ENCODE measurements around the gene OR2B2.

DNA sequence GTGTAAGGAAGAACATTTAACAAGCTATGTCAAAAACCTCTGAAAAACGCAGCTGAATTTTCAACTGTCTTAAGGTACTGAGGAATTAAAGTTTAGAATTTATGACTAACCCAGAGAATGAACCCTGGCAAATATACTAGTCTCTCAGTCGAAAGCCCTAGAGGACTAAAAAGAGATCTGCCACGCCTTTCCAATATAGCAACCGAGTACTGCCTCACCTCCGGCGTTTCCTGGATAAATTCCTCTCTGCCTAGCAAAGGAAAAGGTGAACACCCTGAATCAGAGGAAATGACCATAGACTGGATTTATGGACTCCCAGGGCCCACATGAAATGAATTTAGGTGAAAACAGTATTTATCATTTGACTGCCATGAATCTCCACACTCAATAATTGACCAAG, 12.0 kb upstream of the OR2B2 start:
- TF ChIP-seq, protein P1, sequence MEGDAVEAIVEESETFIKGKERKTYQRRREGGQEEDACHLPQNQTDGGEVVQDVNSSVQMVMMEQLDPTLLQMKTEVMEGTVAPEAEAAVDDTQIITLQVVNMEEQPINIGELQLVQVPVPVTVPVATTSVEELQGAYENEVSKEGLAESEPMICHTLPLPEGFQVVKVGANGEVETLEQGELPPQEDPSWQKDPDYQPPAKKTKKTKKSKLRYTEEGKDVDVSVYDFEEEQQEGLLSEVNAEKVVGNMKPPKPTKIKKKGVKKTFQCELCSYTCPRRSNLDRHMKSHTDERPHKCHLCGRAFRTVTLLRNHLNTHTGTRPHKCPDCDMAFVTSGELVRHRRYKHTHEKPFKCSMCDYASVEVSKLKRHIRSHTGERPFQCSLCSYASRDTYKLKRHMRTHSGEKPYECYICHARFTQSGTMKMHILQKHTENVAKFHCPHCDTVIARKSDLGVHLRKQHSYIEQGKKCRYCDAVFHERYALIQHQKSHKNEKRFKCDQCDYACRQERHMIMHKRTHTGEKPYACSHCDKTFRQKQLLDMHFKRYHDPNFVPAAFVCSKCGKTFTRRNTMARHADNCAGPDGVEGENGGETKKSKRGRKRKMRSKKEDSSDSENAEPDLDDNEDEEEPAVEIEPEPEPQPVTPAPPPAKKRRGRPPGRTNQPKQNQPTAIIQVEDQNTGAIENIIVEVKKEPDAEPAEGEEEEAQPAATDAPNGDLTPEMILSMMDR (IDR thresholded peaks at IDR 0.05; ENCODE audit: insufficient read depth, low read length, poor library complexity, severe bottlenecking), result no peak
- no peak for TF ChIP-seq EZH2phosphoT487 (conservative IDR thresholded peaks at IDR 0.05; ENCODE audit: low read length)
